GM23248 (cell line): Measurements from ENCODE around the gene MYORG. TPM values are rescaled to one million over a fixed set of nuclear protein-coding genes. Genes with fewer than 3 reads are reported as not detected.

ENCODE experiments used
- DNase-seq: peaks from one replicate; pipeline ENCODE4 v3.0.0-alpha.2; 2015
- H2AFZ ChIP-seq: fragments of 200-600 bp; sonication (generic); 2 replicates; pipeline ENCODE4 v1.6.1; 2016; ENCODE audit warnings: antibody characterized with exemption
- H3F3A ChIP-seq: fragments of 200-600 bp; sonication (generic); 2 replicates; pipeline ENCODE4 v1.6.1; 2016; ENCODE audit warnings: mild to moderate bottlenecking, antibody characterized with exemption, mixed run types; ENCODE audit not compliant: insufficient read depth
- H3K27ac ChIP-seq: fragments of 200-600 bp; sonication (generic); 2 replicates; pipeline ENCODE4 v1.5.1; 2016; ENCODE audit warnings: mild to moderate bottlenecking
- H3K27me3 ChIP-seq: fragments of 200-600 bp; sonication (generic); replicated peaks from 2 replicates; pipeline ENCODE4 v1.6.1; 2016; ENCODE audit warnings: mild to moderate bottlenecking; ENCODE audit not compliant: insufficient read depth
- H3K36me3 ChIP-seq: fragments of 200-600 bp; sonication (generic); 2 replicates; pipeline ENCODE4 v1.6.1; 2016; ENCODE audit warnings: low read depth, mild to moderate bottlenecking
- H3K4me1 ChIP-seq: fragments of 200-600 bp; sonication (generic); 2 replicates; pipeline ENCODE4 v1.6.1; 2016; ENCODE audit warnings: mild to moderate bottlenecking; ENCODE audit not compliant: insufficient read depth
- H3K4me2 ChIP-seq: fragments of 200-600 bp; sonication (generic); one replicate; pipeline ENCODE4 v1.6.1; 2016; ENCODE audit warnings: mild to moderate bottlenecking; ENCODE audit not compliant: unreplicated experiment
- H3K4me3 ChIP-seq: fragments of 200-600 bp; sonication (generic); 2 replicates; pipeline ENCODE4 v1.5.1; 2016; ENCODE audit warnings: mild to moderate bottlenecking
- H3K79me2 ChIP-seq: fragments of 200-600 bp; sonication (generic); 2 replicates; pipeline ENCODE4 v1.6.1; 2016; ENCODE audit warnings: mild to moderate bottlenecking; ENCODE audit not compliant: insufficient read depth
- H3K9ac ChIP-seq: fragments of 200-600 bp; sonication (generic); 2 replicates; pipeline ENCODE4 v1.6.1; 2016; ENCODE audit warnings: mild to moderate bottlenecking
- H3K9me2 ChIP-seq: fragments of 200-600 bp; sonication (generic); 2 replicates; pipeline ENCODE4 v1.6.1; 2016; ENCODE audit warnings: mixed run types, mild to moderate bottlenecking, moderate library complexity; ENCODE audit not compliant: insufficient read depth
- H3K9me3 ChIP-seq: fragments of 200-600 bp; sonication (generic); one replicate; pipeline ENCODE4 v1.6.1; 2017; ENCODE audit warnings: low read depth
- H4K20me1 ChIP-seq: fragments of 200-600 bp; sonication (generic); 2 replicates; pipeline ENCODE4 v1.6.0; 2016; ENCODE audit not compliant: insufficient read depth
- EZH2 ChIP-seq: fragments of 200-600 bp; sonication (generic); IDR thresholded peaks from 2 replicates; pipeline ENCODE4 v1.6.1; 2018; ENCODE audit warnings: antibody characterized with exemption, mild to moderate bottlenecking; ENCODE audit not compliant: insufficient read depth, poor library complexity, severe bottlenecking
- EZH2phosphoT487 ChIP-seq: fragments of 200-600 bp; sonication (generic); IDR thresholded peaks from 2 replicates; pipeline ENCODE4 v1.6.1; 2018; ENCODE audit warnings: antibody characterized with exemption, moderate library complexity, mild to moderate bottlenecking, low read depth; ENCODE audit not compliant: insufficient read depth
- WGBS, 2 experiments: methylation state at CpG; one replicate each; pipeline ENCODE4 v1.1.6; 2015 to 2017; ENCODE audit warnings: low lambda C conversion rate in 2 of 2, low coverage in 1 of 2; ENCODE audit errors: missing lambda C conversion rate in 2 of 2; 5-methylcytosine and 5-hydroxymethylcytosine counted together
- in situ Hi-C: fragments of 300-500 bp; cut with MboI; formaldehyde crosslinking; loops from 2 replicates; pipeline ENCODE4 v1.15.0; 2020
- polyA plus RNA-seq: library from polyadenylated mRNA; unstranded; fragments of >200 nt; fragmentation: Nextera tagmentation; extraction: Ambion mirVana; gene quantifications from 2 replicates; pipeline ENCODE4 v1.2.1, GENCODE V29; 2016
- total RNA-seq: library from RNA; depleted of rRNA; stranded (reverse); fragments of >200 nt; shearing (Covaris generic); gene quantifications from 2 replicates; pipeline ENCODE4 v1.2.3, GENCODE V29; 2014

The MYORG gene
- total and polyA plus RNA-seq, 2 experiments from 2014 or later = 0.73 to 1.1 TPM

GRCh38 chr9:34372467-34373011 lies 4.2 kb downstream of the MYORG start:
- Histone ChIP-seq H3K27me3 (no peaks in the 10 kb centered on the region), H3K4me1 (no peaks in the 10 kb centered on the region), H3K27ac (no peak overlapping the region), H4K20me1 (no peaks in the 10 kb centered on the region), H3F3A (0 out of 2 replicates have a peak, but pooled peaks cover 5% of the 10 kb centered on the region), H3K79me2 (no peaks in the 10 kb centered on the region), H3K9ac (no peak overlapping the region), H3K36me3 (no peaks in the 10 kb centered on the region), H3K4me3 (no peak overlapping the region), H3K9me2 (no peaks in the 10 kb centered on the region), H3K9me3 (no peaks in the 10 kb centered on the region), H3K4me2 (no peak overlapping the region), H2AFZ (no peak overlapping the region)
- in situ Hi-C loops = no loop called here
- no peak for DNase-seq
- WGBS, 2 experiments = 49 to 50% methylated on average over 30 to 39 of the region's 41 CpGs
- no peak for TF ChIP-seq EZH2
- TF ChIP-seq EZH2phosphoT487 = no peak

- 0 out of 2 replicates have a peak, but pooled peaks cover 5% of the 10 kb centered on the region for H3F3A ChIP-seq
- no peaks in the 10 kb centered on the region for H4K20me1 ChIP-seq
- no peak overlapping the region for H3K4me3 ChIP-seq
- no peaks in the 10 kb centered on the region for H3K36me3 ChIP-seq
- no peaks in the 10 kb centered on the region for H3K4me1 ChIP-seq
- TF ChIP-seq EZH2 (no peak), EZH2phosphoT487 (no peak)
- no peak overlapping the region for H3K27ac ChIP-seq
- H3K9ac ChIP-seq = no peak overlapping the region
- no peaks in the 10 kb centered on the region for H3K27me3 ChIP-seq
- no peaks in the 10 kb centered on the region for H3K79me2 ChIP-seq
- H3K9me3 ChIP-seq = no peaks in the 10 kb centered on the region
- no peak overlapping the region for H3K4me2 ChIP-seq
- WGBS, 2 experiments = 58 to 61% methylated on average over 58 to 60 of the region's 60 CpGs
- in situ Hi-C loops = no loop called here
- no peak for DNase-seq
- H2AFZ ChIP-seq = no peak overlapping the region
- no peaks in the 10 kb centered on the region for H3K9me2 ChIP-seq
Measured at GRCh38 chr9:34371886-34372466, 4.7 kb downstream of the MYORG start.

- H3K9ac ChIP-seq = peak overlapping the region; percentile 15; the same call in 1 of the 2 replicates
- no peak for TF ChIP-seq EZH2phosphoT487
- no peak for TF ChIP-seq EZH2
- 0 out of 2 replicates have a peak, but pooled peaks cover 5% of the 10 kb centered on the region for H3F3A ChIP-seq
- no peaks in the 10 kb centered on the region for H3K36me3 ChIP-seq
- no peak overlapping the region for H3K27ac ChIP-seq
- DNase-seq = peak; percentile 59
- no peaks in the 10 kb centered on the region for H3K79me2 ChIP-seq
- no peaks in the 10 kb centered on the region for H3K9me2 ChIP-seq
- in situ Hi-C loops = no loop called here
- H2AFZ ChIP-seq = peak overlapping the region; percentile 76
- peak overlapping the region; percentile 86 for H3K4me2 ChIP-seq
- H3K4me1 ChIP-seq = no peaks in the 10 kb centered on the region
- peak overlapping the region; percentile 68 for H3K4me3 ChIP-seq
- H3K9me3 ChIP-seq = no peaks in the 10 kb centered on the region
- no peaks in the 10 kb centered on the region for H4K20me1 ChIP-seq
- WGBS, 2 experiments = 19 to 21% methylated on average over 104 to 105 of the region's 105 CpGs
- H3K27me3 ChIP-seq = no peaks in the 10 kb centered on the region
Measured at GRCh38 chr9:34370970-34371880, 5.5 kb downstream of the MYORG start.

- no peak for DNase-seq
- Histone ChIP-seq H3K36me3 (no peaks in the 10 kb centered on the region), H3K4me2 (peak overlapping the region; percentile 86), H3K79me2 (no peaks in the 10 kb centered on the region), H3K27me3 (no peaks in the 10 kb centered on the region), H3K4me1 (no peaks in the 10 kb centered on the region), H3K4me3 (peak overlapping the region; percentile 68), H3K9ac (peak overlapping the region; percentile 15; the same call in 1 of the 2 replicates), H4K20me1 (no peaks in the 10 kb centered on the region), H3F3A (no peaks in the 10 kb centered on the region), H3K9me2 (no peaks in the 10 kb centered on the region), H3K27ac (no peak overlapping the region), H3K9me3 (no peaks in the 10 kb centered on the region), H2AFZ (peak overlapping the region; percentile 76)
- TF ChIP-seq EZH2 (no peak), EZH2phosphoT487 (no peak)
- in situ Hi-C loops = no loop called here
- 21 to 37% methylated on average over 10 to 23 of the region's 23 CpGs for WGBS, 2 experiments
Measured at GRCh38 chr9:34370335-34370969, 6.2 kb downstream of the MYORG start.
